PFSK-1 (cell line): ENCODE results near the gene SETD2.

Source experiments
- FOXP2 ChIP-seq: optimal IDR thresholded peaks from 2 replicates; pipeline ENCODE3; 2011; ENCODE audit warnings: borderline replicate concordance, control low read depth, inconsistent platforms; ENCODE audit not compliant: insufficient read depth; ENCODE audit errors: extremely low read length, extremely low read depth
- POLR2AphosphoS5 ChIP-seq: IDR thresholded peaks from 2 replicates; pipeline ENCODE4 v1.6.1; 2012; ENCODE audit warnings: low read depth, mild to moderate bottlenecking, control low read depth, low read length, moderate library complexity
- SIN3A ChIP-seq: IDR thresholded peaks from 2 replicates; pipeline ENCODE4 v1.6.1; 2012; ENCODE audit warnings: mild to moderate bottlenecking, low read length, moderate library complexity, borderline replicate concordance; ENCODE audit not compliant: insufficient read depth
- TAF1 ChIP-seq: IDR thresholded peaks from 2 replicates; pipeline ENCODE4 v1.6.1; 2012; ENCODE audit warnings: low read length, control low read depth, borderline replicate concordance; ENCODE audit not compliant: insufficient read depth
- TF ChIP-seq, protein P1 (sequence below), 2 experiments: IDR thresholded peaks; 2 replicates each; pipeline versions ENCODE4 v1.6.1 to v1.8.0; 2011 to 2012; ENCODE audit warnings: low read depth in 2 of 2, low read length in 2 of 2, control low read depth in 1 of 2, inconsistent platforms in 1 of 2, mild to moderate bottlenecking in 1 of 2, moderate library complexity in 1 of 2; ENCODE audit not compliant: insufficient read depth in 1 of 2

SETD2 gene

DNA sequence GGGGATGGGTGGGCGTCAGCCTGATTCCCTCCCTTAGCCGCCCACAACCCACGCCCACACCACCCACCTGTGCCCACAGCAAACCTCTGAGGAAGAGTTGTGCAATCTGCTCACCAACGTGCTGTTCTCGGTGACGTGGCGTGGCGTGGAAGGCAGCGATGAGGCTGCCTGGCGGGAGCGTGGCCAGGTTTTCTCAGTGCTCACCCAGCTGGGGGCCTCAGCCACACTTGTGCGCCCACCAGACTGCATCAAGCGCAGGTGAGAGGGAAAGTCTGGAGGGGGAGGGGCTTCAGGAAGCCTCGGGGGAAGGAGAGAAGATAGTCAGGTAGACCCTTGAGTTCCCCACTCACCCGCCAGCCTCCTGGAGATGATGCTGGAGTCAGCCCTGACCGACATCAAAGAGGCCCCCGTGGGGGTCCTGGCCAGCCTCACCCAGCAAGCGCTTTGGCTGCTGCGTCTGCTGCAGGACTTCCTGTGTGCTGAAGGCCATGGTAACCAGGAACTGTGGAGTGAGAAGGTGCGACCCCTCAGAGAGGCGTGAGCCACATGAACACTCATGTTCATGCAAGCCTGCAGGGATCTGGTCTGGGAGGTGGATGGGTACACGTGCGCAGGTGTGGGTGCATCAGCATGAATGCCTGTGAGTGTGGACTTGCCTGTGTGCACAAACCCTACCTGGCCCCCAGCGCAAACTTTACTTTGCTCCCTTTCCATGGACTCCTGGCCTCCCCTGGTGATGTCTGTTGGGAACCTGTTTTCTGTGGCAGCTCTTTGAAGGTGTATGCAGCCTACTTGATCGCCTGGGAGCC is 162.8 kb downstream of the SETD2 start:
- TF ChIP-seq SIN3A (no peak), FOXP2 (no peak), POLR2AphosphoS5 (no peak), TAF1 (no peak)
- TF ChIP-seq, protein P1, sequence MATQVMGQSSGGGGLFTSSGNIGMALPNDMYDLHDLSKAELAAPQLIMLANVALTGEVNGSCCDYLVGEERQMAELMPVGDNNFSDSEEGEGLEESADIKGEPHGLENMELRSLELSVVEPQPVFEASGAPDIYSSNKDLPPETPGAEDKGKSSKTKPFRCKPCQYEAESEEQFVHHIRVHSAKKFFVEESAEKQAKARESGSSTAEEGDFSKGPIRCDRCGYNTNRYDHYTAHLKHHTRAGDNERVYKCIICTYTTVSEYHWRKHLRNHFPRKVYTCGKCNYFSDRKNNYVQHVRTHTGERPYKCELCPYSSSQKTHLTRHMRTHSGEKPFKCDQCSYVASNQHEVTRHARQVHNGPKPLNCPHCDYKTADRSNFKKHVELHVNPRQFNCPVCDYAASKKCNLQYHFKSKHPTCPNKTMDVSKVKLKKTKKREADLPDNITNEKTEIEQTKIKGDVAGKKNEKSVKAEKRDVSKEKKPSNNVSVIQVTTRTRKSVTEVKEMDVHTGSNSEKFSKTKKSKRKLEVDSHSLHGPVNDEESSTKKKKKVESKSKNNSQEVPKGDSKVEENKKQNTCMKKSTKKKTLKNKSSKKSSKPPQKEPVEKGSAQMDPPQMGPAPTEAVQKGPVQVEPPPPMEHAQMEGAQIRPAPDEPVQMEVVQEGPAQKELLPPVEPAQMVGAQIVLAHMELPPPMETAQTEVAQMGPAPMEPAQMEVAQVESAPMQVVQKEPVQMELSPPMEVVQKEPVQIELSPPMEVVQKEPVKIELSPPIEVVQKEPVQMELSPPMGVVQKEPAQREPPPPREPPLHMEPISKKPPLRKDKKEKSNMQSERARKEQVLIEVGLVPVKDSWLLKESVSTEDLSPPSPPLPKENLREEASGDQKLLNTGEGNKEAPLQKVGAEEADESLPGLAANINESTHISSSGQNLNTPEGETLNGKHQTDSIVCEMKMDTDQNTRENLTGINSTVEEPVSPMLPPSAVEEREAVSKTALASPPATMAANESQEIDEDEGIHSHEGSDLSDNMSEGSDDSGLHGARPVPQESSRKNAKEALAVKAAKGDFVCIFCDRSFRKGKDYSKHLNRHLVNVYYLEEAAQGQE (IDR thresholded peaks at IDR 0.05; ENCODE audit: insufficient read depth in 1 of 2, low read depth in 2 of 2, low read length in 2 of 2) = no peak

DNA sequence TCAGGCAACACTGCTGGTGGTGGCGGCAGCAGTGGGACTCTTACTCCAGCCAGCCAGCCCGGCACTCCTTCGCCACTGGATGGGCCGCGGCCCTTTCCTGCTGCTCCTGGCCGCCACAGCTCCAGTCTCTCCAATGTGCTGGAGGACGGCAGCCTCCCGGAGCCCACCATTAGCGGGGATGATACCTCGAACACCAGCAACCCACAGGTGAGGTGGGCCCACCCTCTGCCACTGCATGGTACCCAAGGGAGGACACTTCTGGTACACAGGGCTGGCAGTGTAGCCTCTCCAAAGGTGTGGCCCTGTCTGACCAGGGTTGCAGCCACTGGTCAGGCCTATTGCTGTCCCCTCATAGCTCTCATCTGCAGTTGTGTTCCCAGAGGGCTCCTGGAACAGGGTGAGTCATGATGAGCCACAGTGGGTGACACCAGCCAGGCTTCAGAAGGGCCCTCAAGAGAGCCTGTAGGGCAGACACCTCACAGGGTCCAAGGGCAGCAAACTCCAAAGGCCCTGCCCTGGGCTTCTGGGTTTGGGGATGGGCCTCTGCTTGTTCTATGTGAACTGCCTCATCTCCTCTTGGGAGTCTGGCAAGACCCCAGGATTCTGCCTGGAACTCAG is 163.6 kb downstream of the SETD2 start:
- TF ChIP-seq FOXP2 = no peak
- no peak for TF ChIP-seq TAF1
- no peak for TF ChIP-seq SIN3A
- TF ChIP-seq POLR2AphosphoS5 = no peak
- TF ChIP-seq, protein P1 (IDR thresholded peaks at IDR 0.05; ENCODE audit: insufficient read depth in 1 of 2, low read depth in 2 of 2, low read length in 2 of 2) = no peak

DNA sequence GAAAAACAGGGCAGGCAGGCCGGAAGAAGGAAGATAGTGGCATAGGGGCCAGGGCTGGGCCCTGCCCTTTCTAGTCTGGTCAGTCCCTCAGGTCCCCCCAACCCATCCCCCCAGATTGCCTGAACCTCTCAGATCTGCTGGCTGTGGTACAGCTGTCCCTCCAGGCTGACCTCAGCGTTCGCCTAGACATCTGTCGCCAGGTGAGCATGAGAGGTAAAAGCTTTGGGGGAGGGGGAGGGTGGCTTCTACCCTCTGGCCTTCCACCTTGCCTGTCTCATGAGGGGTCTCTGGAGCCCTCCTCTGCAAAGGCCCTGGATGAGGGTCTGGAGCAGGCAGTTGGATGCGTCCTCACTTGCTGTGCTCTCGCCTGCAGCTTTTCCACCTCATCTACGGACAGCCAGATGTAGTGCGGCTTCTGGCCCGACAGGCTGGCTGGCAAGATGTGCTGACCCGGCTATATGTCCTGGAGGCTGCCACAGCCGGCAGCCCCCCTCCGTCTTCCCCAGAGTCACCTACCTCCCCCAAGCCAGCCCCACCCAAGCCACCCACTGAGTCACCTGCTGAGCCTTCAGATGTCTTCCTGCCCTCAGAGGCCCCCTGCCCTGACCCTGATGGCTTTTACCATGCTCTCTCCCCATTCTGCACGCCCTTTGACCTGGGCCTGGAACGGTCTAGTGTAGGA is 164.3 kb downstream of the SETD2 start:
- TF ChIP-seq POLR2AphosphoS5 (no peak), SIN3A (no peak), FOXP2 (no peak), TAF1 (no peak)
- TF ChIP-seq, protein P1 (IDR thresholded peaks at IDR 0.05; ENCODE audit: insufficient read depth in 1 of 2, low read depth in 2 of 2, low read length in 2 of 2) = no peak

DNA sequence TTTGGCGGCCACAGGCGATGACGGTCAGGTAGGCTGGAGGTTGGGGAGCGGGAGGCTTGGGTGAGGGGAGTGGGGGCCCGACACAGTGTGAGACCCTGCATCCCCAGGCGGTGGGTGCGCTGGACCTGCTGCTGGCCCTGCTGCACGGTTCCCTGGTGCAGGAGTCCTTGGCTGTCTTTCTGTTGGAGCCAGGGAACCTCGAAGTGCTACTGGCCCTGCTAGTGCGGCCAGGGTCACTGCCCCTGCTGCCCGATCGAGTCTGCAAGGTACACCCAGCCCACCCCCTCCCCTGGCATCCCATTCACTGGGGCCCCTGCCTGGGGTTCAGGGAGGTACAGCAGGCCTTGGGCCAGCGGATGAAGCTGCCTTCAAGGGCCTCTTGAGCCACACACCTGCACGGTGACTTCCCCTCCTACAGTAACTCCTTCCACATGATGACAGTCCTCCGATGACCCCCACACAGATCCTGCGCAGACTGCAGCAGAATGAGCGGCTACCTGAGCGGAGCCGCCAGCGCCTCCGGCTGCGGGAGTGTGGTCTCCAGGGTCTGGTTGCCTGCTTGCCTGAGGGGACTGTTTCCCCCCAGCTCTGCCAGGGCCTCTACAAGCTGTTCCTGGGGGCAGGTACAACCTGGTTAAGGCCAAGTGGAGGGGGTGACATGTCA is 164.9 kb downstream of the SETD2 start:
- no peak for TF ChIP-seq POLR2AphosphoS5
- TF ChIP-seq FOXP2 = no peak
- TF ChIP-seq, protein P1 (IDR thresholded peaks at IDR 0.05; ENCODE audit: insufficient read depth in 1 of 2, low read depth in 2 of 2, low read length in 2 of 2) = no peak
- no peak for TF ChIP-seq TAF1
- TF ChIP-seq SIN3A = no peak
